HEK293 (cell line): ENCODE results near the gene SUPT4H1.

ENCODE experiments used
- CTCF ChIP-seq: fragments of 450-650 bp; formaldehyde crosslinking; IDR thresholded peaks from 2 replicates; pipeline ENCODE4 v1.5.1; 2016; ENCODE audit warnings: missing biosample characterization, missing genetic modification characterization
- HOXD13 ChIP-seq: sonication (generic); formaldehyde crosslinking; IDR thresholded peaks from 2 replicates; pipeline ENCODE4 v1.8.0; 2022; ENCODE audit warnings: missing genetic modification reagents, borderline replicate concordance
- KLF9 ChIP-seq: fragments of 450-650 bp; formaldehyde crosslinking; IDR thresholded peaks from 2 replicates; pipeline ENCODE4 v1.5.1; 2016; ENCODE audit warnings: missing biosample characterization, missing genetic modification characterization, low read depth
- PATZ1 ChIP-seq: fragments of 450-650 bp; formaldehyde crosslinking; IDR thresholded peaks from 2 replicates; pipeline ENCODE4 v1.5.1; 2016; ENCODE audit warnings: missing biosample characterization, missing genetic modification characterization
- YY1 ChIP-seq: fragments of 450-650 bp; formaldehyde crosslinking; IDR thresholded peaks from 2 replicates; pipeline ENCODE4 v1.5.1; 2018; ENCODE audit warnings: missing biosample characterization, missing genetic modification characterization
- ZBTB11 ChIP-seq: fragments of 450-650 bp; formaldehyde crosslinking; conservative IDR thresholded peaks from 2 replicates; pipeline ENCODE4 v1.5.1; 2016; ENCODE audit warnings: low read depth, missing biosample characterization, missing genetic modification characterization
- ZNF10 ChIP-seq: fragments of 450-650 bp; formaldehyde crosslinking; IDR thresholded peaks from 2 replicates; pipeline ENCODE4 v1.5.1; 2017; ENCODE audit warnings: missing biosample characterization, missing genetic modification characterization
- ZNF341 ChIP-seq: fragments of 450-650 bp; formaldehyde crosslinking; IDR thresholded peaks from 2 replicates; pipeline ENCODE4; 2016; ENCODE audit warnings: low read depth, missing biosample characterization, missing genetic modification characterization
- ZNF416 ChIP-seq: fragments of 450-650 bp; formaldehyde crosslinking; IDR thresholded peaks from 2 replicates; pipeline ENCODE4 v1.5.1; 2016; ENCODE audit warnings: missing biosample characterization, missing genetic modification characterization
- ZNF76 ChIP-seq: fragments of 450-650 bp; formaldehyde crosslinking; IDR thresholded peaks from 2 replicates; pipeline ENCODE4; 2016; ENCODE audit warnings: low read depth, missing biosample characterization, missing genetic modification characterization, borderline replicate concordance

GRCh38 chr17:58300336-58300735 lies 51.7 kb downstream of the SUPT4H1 start:
- TF ChIP-seq CTCF (no peak), ZNF341 (no peak), ZNF416 (tag by site-specific recombination) (no peak), YY1 (tag by site-specific recombination) (no peak), HOXD13 (no peak), ZNF10 (no peak), PATZ1 (tag by site-specific recombination) (no peak), ZNF76 (no peak), ZBTB11 (tag by site-specific recombination) (no peak), KLF9 (tag by site-specific recombination) (no peak)
